Activated CD8-positive, alpha-beta memory T cell treated with anti-CD3 and anti-CD28 coated beads, Interleukin-2, amount 50 U/mL, for 48 hours (primary cell): ENCODE results near the gene COL8A2.

Experiments used
- DNase-seq: peaks from one replicate; pipeline ENCODE4 v3.0.0-alpha.2; 2020

The COL8A2 gene

DNA sequence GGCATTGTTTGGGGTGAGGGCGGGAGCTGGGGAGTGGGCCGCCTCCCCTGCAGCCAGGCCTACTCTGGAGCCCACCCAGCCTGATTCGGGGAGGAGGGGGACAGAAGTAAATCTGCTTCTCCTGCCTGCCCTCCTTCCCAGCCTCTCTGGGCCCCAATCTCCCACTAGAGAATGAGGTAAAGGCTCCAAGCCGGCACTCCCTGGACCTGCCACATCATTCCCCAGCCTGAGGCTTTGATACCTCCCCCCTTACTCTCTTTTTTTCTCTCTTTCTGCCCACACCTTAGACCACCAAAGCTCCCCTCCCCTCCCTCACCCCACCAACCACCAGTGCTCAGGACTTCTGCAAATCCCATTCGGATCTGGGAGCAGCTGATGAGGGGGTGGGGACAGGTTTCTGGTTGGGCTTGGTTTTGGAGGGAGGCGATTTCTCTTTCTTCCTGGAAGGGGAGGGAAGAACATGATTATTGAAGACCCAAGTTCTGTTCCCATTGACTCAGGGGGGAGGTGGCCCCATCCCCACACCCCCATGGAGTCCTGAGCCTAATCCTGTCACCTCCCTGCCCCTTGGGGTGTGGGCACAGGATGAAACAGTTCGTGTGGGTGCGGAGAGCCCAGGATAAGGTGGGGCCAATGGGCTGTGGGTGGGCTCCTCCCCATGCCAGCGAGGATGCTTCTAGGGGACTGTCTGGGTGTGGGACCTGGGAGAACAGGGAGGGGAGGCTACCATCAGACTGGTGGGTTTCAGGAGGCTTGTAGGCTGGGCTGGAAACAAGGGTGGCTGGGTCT is 32.3 kb upstream of the COL8A2 start:
- DNase-seq: peak; percentile 60

DNA sequence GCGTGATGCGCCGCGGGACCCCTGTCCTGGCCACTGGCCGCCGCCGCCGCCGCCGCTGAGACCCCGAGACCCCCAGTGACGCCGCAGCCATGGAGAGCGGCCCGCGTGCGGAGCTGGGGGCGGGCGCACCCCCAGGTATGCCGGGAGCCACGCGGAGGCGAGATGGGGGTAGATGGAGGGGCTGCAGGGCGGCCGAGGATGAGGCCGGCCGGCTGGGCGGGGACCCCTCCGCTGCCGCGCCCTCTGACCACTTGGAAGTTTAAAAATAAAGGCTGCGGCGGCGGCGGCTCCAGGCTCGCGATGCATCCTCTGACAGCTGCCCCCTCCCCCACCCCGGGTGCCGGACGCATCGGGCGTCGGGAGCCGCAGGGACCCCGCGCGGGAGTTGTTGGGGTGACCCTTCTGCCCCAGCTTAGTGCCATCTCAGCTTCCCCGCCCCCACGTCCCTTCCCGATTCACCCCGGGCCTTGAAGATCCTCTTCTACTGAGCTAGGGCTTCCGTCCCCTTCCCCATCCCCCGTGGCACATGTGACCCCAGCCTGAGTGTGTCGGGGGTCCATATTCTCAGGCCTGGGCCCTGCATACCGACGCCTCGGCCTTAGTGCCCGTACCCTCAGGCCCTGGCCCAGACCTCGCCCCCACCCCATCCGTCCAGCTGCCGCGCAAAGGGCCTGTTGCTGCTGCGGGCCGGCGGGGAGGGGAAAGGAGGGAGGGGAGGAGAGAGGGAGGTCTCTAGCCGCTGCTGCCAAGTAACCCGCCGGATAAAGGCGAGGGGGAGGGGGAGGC is 31.5 kb upstream of the COL8A2 start:
- DNase-seq: peak; percentile 78

- peak; percentile 92 for DNase-seq
Observed at GRCh38 chr1:36155408-36156328, 30.6 kb upstream of the COL8A2 start, which contains the start of gene MAP7D1. TSS of gene MAP7D1 (plus strand) at chr1:36156160. CDS start at chr1:36156418, 258 bp downstream.

GRCh38 chr1:36154765-36155407 is 29.9 kb upstream of the COL8A2 start:
- no peak for DNase-seq

DNA sequence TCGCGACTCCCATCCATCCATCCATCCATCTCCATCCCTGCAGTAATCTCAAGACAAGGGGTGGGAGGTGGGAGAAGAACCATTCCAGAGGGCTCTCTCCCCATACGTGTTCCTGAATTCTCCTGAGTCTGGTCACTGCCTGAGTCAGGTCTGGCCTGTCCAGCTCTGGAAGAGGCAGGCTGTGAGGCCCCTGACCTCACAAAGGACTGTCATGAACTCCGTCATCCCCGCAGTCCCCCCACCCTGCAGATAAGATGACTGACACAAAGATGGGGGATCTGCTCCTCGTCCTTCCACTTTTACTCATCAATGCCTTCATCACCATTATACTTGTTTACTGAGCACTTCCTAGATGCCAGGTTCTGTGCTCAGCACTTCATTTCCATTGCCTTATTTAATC is 29.3 kb upstream of the COL8A2 start:
- DNase-seq: no peak

DNA sequence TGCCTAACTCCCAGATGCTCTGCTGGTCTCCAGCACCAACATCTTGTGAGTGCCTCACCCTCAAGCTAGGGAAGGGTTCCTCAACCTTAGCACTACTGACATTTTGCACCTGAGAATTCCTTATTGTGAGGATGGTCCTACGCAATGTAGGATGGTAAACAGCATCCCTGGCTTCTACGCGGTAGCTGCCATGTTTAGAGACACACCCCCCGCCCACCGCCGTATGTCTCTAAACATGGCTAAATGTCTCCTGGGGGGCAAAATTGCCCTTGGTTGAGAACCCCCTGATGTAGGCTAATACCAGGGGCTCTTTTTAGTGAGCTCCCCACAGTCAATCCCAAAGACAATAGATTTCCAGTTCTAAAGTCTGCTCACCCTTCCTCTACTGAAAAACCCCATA is 28.5 kb upstream of the COL8A2 start:
- DNase-seq: no peak

DNA sequence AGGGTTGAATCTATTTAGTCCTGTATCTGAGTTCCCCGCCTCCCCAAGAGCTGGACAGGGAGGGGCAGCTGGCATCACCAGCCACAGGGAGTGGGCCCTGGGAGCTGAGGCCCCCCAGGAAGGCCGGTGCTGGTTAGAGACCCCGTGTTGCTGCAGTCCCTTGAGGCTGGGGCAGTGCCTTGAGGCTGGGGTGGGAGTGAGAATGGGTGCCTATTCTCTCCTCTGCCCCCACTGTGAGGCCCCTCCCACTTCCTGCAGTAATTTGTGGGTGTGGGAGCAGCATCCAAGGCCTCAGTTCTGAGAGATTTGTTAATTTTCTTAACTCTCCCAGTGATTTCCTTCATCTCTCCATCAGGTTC is 26.8 kb upstream of the COL8A2 start:
- DNase-seq: peak; percentile 67

- no peak for DNase-seq
Observed at GRCh38 chr1:36151134-36151844, 26.3 kb upstream of the COL8A2 start.

DNA sequence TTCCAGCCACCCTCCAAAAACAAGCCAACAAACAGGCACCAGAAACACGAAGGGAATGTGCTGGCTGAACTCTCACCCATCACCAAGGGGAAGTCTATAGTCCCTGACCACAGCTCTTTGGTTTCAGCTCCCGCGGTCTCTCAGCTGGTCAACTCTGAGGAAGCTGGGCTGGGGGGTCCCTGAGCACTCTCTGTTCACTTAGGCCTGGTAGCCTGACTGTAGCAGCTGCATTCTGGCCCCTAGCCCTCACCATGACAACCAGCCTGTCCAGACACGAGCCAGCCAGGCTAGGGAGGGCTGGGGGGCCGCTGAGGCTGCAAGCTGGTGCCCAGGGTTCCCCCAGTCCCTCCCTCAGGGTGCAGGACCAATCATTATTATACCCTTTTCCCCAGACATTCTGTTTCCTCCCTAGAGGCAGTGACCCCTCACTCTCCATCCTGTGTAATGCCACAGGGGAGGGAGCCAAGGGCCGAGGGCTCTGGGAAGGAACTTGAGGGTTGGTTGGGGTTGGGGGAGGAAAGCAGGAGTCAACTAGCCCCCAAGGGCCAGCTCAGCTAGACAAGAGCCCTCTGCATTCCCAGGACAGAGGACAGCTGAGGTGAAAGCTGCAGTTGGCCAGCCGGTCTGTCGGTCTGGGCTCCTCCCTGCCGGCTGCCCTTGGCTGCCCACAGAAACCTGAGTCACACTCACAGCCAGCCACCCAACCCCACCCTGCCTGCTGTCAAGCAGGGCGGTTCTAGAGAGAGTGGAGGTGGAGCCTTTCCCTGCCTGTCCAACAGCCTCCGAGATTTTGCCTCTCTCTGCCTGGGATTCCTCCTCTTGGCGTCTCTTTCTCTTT is 25.5 kb upstream of the COL8A2 start:
- DNase-seq: peak; percentile 86

DNA sequence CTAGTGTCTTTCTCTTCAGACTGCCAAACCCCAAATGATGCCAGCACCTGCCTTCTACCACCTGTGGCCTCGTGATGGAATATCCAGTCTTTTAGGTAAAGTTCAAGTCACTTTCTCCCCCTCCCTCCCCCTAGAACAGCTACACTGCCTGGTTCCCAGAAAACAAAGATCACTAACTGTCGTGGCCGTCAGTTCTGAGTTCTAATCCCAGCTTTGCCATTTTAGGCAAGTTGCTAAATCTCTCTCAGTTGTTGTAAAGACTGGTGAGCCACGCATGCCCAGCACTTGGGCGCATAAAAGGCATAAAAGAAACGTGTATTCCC is 24.9 kb upstream of the COL8A2 start:
- peak; percentile 60 for DNase-seq

DNA sequence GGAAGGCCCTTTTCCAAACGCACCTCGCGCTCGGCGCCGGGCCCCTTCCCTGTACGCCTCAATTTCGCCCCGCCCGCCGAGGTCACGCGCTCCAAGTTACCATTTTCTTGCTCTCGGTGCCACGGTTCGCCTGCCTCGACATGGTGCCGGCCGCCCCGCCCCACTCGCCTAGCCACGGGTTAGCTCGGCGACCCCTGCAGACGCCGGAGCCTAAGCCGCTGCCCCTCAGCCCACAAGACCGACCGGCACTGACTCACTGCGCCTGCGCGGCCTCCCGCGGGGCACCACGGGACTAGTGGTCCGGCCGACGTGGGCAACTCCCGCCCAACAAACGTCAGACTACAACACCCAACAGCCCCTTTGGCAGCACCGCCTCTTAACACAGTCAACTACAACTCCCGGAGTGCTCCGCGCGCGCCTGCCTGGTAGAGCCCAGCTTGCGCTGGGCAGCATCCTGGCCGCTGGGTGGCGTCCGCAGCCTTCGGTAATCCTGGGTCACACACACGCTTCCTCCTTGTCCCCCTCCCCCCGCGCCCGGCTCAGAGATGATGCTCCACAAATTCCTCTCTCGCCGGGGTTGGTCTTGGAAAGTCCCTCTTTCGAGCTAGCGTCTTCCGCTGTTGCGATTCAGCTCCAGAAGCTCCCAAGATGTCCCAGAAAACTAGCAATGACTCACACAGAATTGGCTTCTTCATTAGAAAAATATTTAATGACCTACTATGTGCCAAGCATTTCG is 24.4 kb upstream of the COL8A2 start, which contains the start of gene TRAPPC3:
Gene TRAPPC3, minus strand, starts transcription at position 250 of the 736 bp plus-strand sequence. Its CDS starts 108 bp downstream, at position 142.
- DNase-seq: peak; percentile 98

DNA sequence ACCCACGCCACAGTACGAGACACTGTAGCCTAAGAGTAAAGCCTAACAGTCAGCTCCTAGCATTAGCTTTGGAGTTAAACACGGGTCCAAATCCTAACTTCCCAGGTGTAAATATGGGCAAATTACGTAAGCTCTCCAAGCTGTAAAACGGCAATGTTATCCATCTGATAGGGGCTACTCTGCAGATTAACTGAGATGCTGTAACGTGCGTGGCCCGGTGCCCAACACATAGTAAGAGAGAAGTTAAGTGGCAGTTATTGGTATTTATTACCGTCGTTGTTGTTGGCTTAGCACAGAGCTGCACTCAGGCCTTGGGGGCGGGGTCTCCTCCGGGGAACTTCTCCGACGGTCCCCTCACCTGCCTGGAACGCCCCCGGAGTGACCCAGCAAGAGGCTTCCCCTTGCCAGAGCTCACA is 23.8 kb upstream of the COL8A2 start:
- DNase-seq: no peak

- no peak for DNase-seq
Observed at GRCh38 chr1:36144413-36144812, 19.4 kb upstream of the COL8A2 start.

DNA sequence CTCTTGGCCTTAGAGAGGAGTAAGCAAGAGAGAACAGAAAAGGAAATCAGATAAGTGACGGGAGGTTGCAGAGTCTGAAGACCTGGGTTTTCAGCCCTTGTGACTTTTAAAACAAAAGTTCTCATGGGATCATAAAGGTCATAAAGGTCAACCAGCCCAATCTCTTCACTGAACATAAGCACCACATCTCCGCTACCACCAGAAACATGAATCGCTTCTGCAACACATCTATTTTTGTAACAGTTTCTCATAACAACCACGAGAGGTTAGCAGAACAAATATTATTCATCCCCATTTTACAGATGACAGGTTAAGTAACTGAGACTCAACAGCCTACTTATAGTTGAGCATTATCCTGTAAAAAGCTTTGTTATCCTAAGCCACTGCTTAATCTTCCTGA is 18.4 kb upstream of the COL8A2 start:
- DNase-seq: no peak

- no peak for DNase-seq
Observed at GRCh38 chr1:36142121-36142520, 17.1 kb upstream of the COL8A2 start.

GRCh38 chr1:36139521-36139920 is 14.5 kb upstream of the COL8A2 start:
- DNase-seq: no peak

DNA sequence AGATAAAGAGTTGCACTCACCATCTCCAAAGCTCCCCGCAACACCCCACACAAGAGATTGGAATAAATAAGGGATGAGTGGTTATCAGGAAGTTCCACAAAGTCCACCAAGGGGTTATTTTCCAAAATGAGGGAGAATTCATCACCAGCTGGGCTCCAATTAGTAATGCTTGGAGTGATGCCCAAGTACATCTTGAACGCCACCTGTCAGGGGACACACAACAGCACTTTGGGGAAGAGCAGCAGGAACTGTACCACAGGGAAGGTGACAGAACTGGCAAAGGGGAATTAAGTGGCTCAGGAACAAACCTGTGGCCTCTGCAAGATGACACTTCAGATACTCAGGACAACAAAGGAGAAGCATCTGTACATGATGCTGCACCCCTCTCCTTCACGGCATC is 12.8 kb upstream of the COL8A2 start:
- no peak for DNase-seq

GRCh38 chr1:36137226-36137625 is 12.2 kb upstream of the COL8A2 start:
- no peak for DNase-seq

- DNase-seq: no peak
Observed at GRCh38 chr1:36136535-36136934, 11.5 kb upstream of the COL8A2 start.

DNA sequence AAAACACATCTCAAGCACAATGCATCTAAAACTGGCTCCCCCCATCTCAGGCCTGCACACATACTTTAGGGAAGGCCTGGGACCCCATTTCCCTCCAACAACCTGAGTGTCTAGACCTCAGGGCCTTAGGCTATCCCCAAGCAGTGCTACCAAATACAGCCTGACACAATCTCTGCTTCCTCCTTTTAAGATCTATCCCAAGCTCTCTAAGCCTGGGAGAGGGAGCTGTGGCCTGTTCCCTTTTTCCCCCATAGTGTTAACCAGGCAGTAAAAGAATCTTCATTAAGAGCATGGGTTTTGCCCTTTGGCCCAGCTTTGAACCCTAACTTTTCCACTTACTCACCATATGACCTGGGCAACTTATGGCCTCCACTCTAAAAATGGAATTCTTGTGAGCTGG is 10.8 kb upstream of the COL8A2 start:
- no peak for DNase-seq
